SU-DHL-6 (cell line): ENCODE data around the gene HOXA3.

Source experiments
- EZH2phosphoT487 ChIP-seq: fragments of 200-600 bp; sonication (generic), shearing (Covaris generic); conservative IDR thresholded peaks from 2 replicates; pipeline ENCODE4 v1.6.1; 2018; ENCODE audit warnings: mild to moderate bottlenecking, antibody characterized with exemption, low read length, moderate library complexity, mixed read lengths
- TF ChIP-seq, protein P1 (sequence below): fragments of 200-600 bp; sonication (generic); IDR thresholded peaks from one replicate; pipeline ENCODE4 v1.5.1; 2017; ENCODE audit warnings: antibody characterized with exemption, mild to moderate bottlenecking, low read length, moderate library complexity; ENCODE audit not compliant: insufficient read depth, poor library complexity, severe bottlenecking

DNA sequence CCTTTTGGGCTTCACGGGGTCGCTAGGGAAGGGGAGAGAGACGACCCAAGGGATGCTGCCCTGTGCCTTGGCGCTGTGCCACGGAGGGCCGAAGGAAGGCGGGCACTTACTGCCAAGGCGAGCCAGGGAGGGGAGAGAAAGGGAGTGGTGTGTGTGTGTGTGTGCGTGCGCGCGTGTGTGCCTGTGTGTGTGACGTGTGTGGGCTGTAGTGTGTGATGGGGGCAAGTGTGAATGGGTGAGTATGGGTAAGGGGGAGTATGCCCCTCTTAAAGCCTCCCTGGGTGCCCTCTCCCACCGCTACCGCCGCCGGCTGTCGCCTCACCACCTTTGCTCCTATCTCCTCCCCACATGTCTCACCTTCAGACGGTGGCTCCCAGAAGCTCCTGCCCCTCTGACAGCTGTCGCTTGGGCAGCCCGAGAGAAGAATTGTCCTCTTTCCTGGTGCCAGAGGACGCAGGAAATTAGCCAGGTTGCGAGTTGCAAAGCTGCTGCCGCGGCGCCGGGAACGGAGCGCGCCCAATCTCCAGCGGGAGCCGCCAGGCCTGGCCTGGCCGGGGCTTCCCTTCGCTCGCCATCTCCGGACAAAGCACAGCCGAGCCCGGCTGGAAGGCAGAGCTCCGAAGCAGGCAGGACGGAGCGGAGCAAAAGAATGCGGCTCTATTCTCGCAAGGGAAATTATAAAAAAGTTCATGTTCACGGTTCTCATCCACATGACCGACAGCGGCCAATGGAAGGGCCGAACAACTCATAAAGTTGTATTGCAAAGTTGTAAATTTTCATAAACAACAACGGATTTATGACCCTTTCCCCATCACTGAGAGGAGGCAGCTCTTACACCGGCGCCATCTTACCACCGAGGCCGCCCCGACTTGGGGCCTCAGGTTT, at the start of gene HOXA3:
- TF ChIP-seq, protein P1, sequence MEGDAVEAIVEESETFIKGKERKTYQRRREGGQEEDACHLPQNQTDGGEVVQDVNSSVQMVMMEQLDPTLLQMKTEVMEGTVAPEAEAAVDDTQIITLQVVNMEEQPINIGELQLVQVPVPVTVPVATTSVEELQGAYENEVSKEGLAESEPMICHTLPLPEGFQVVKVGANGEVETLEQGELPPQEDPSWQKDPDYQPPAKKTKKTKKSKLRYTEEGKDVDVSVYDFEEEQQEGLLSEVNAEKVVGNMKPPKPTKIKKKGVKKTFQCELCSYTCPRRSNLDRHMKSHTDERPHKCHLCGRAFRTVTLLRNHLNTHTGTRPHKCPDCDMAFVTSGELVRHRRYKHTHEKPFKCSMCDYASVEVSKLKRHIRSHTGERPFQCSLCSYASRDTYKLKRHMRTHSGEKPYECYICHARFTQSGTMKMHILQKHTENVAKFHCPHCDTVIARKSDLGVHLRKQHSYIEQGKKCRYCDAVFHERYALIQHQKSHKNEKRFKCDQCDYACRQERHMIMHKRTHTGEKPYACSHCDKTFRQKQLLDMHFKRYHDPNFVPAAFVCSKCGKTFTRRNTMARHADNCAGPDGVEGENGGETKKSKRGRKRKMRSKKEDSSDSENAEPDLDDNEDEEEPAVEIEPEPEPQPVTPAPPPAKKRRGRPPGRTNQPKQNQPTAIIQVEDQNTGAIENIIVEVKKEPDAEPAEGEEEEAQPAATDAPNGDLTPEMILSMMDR: no peak
- TF ChIP-seq EZH2phosphoT487: no peak
